GM12873 (cell line): ENCODE results near the gene CFAP92.

Experiments used
- CTCF ChIP-seq: IDR thresholded peaks from 2 replicates; pipeline ENCODE4 v1.5.1; 2012; ENCODE audit warnings: low read depth, mild to moderate bottlenecking, moderate library complexity, low read length, control low read depth; ENCODE audit not compliant: insufficient read depth; ENCODE audit errors: missing control alignments

The CFAP92 gene

DNA sequence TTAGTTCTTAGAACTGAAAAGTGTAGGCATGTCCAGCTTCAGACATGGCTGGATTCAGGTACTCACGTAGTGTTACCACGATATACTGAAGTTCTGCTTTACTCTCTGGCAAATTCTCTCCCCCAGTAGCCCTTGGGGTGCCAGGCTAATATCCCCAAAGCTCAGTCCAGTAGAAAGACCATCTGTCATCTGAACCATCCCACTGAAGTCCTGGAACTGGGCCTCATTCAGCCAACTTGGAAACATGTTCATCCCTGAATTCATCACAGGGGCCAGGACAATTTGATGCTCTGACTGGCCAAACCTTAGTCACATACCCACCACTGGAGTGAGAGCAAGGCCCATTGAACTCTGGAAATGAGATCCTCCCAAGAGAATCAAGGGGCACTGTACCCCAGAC, 15.4 kb upstream of the CFAP92 start:
- no peak for TF ChIP-seq CTCF

- TF ChIP-seq CTCF = no peak
These were observed 13.9 kb upstream of the CFAP92 start for GRCh38 chr3:129007792-129008191.

DNA sequence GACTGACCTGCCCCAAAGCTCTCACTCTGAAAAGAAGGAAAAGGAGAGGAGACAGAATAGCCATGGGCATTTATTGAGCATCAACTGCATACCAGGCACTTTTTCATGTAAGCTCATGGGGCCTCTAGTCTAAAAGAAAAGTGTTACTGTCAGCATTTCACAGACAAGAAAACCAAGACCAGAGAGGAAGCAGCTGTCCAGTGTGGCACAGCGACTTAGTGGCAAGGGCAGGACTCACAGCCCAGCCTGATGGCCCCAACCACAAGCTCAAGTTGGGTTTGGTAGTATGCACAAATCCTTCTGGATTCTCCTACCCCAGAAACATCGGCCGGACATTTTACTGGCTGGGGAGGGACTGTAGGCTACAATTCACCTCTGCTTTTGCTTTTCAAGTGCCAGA, 13.0 kb upstream of the CFAP92 start:
- no peak for TF ChIP-seq CTCF

DNA sequence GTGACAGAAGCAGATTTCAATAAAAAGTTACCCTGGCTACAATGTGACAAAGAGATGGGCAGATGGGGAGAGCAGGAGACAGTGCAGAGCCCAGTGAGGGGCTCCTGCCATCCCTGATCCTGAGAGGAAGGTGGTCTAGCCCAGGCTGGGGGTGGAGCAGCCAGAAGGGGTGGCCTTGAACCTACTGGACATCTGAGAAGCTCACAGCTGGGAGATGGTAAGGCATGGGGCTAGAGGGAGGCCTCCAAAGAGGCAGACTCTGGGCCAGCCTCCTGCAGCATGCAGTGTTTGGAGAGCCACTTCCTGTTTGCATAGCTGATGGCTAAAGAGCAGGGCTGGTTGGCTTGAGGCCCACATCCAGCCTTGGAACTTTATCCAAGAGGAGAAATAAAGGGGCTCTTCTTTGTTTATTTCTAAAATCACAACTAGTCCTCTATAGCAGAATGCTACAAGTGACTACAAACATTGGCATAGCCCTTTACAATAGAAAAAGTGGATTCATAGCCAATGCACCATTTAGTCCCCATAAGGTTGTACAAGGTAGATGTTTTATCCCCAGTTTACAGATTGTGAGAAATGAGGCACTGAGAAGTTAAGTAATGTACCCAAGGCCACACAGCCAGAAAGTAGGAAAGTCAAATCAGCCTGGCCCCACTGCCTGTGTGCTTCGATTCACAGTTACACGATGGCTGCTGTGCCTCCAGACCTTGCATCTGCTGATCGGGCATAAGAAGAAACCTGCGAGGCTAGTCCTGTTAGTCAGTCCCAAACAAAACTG, 11.8 kb upstream of the CFAP92 start:
- TF ChIP-seq CTCF = no peak

GRCh38 chr3:129004639-129005295, 10.9 kb upstream of the CFAP92 start:
- TF ChIP-seq CTCF = no peak

- no peak for TF ChIP-seq CTCF
These were observed 9.8 kb upstream of the CFAP92 start for GRCh38 chr3:129003578-129004112.

GRCh38 chr3:129002573-129003569, 9.0 kb upstream of the CFAP92 start:
- TF ChIP-seq CTCF = no peak
